Stimulated activated CD8-positive, alpha-beta memory T cell treated with anti-CD3 and anti-CD28 coated beads, Interleukin-15, amount 100 ng/mL, for 48 hours (primary cell): ENCODE results near the gene OLFM1.
"Not testable (repeated sequence)": the region's sequence is repeated elsewhere in the genome, so short reads cannot be mapped to it uniquely, and the experiment has no call there.

Experiments
- DNase-seq, 2 donors: peaks; one replicate each; pipeline ENCODE4 v3.0.0-alpha.2; 2020; ENCODE audit warnings: low read depth in 2 of 2

The OLFM1 gene

GRCh38 chr9:135060461-135061116 is 26.9 kb upstream of the OLFM1 start:
- no peak for DNase-seq

- no peak for DNase-seq
Measured at GRCh38 chr9:135061441-135061840, 26.0 kb upstream of the OLFM1 start.

GRCh38 chr9:135062254-135062653 is 25.2 kb upstream of the OLFM1 start:
- no peak for DNase-seq

GRCh38 chr9:135063466-135063865 is 24.0 kb upstream of the OLFM1 start:
- DNase-seq, result not testable (repeated sequence)

- not testable (repeated sequence) for DNase-seq
Measured at GRCh38 chr9:135063888-135064287, 23.6 kb upstream of the OLFM1 start.

GRCh38 chr9:135065151-135065550 is 22.3 kb upstream of the OLFM1 start:
- DNase-seq, result no peak

GRCh38 chr9:135065804-135066203 is 21.7 kb upstream of the OLFM1 start:
- DNase-seq, result no peak

- no peak for DNase-seq
Measured at GRCh38 chr9:135066291-135066690, 21.2 kb upstream of the OLFM1 start.

GRCh38 chr9:135067096-135067710 is 20.3 kb upstream of the OLFM1 start:
- no peak for DNase-seq

GRCh38 chr9:135068776-135069415 is 18.6 kb upstream of the OLFM1 start:
- no peak for DNase-seq

- no peak for DNase-seq
Measured at GRCh38 chr9:135069558-135070197, 17.8 kb upstream of the OLFM1 start.

GRCh38 chr9:135070198-135070951 is 17.1 kb upstream of the OLFM1 start:
- no peak for DNase-seq

GRCh38 chr9:135070964-135071735 is 16.3 kb upstream of the OLFM1 start:
- DNase-seq, result no peak

GRCh38 chr9:135073081-135073740 is 14.3 kb upstream of the OLFM1 start:
- DNase-seq, result no peak

- no peak for DNase-seq
Measured at GRCh38 chr9:135073741-135074305, 13.6 kb upstream of the OLFM1 start.

- no peak for DNase-seq
Measured at GRCh38 chr9:135074354-135075233, 12.9 kb upstream of the OLFM1 start.

GRCh38 chr9:135075234-135076142 is 12.0 kb upstream of the OLFM1 start:
- DNase-seq, result no peak
